DOHH2 (cell line): Measurements from ENCODE around the gene CYP26B1.

ENCODE experiments used
- EZH2phosphoT487 ChIP-seq: fragments of 200-600 bp; sonication (generic); IDR thresholded peaks from 2 replicates; pipeline ENCODE4 v1.6.1; 2017; ENCODE audit warnings: borderline replicate concordance, mild to moderate bottlenecking, antibody characterized with exemption, low read length, moderate library complexity, mixed read lengths
- TF ChIP-seq, protein P1 (sequence below): fragments of 200-600 bp; sonication (generic); IDR thresholded peaks from one replicate; pipeline ENCODE4 v1.5.1; 2014; ENCODE audit warnings: antibody characterized with exemption, mild to moderate bottlenecking, low read depth, low read length; ENCODE audit not compliant: poor library complexity, severe bottlenecking

DNA sequence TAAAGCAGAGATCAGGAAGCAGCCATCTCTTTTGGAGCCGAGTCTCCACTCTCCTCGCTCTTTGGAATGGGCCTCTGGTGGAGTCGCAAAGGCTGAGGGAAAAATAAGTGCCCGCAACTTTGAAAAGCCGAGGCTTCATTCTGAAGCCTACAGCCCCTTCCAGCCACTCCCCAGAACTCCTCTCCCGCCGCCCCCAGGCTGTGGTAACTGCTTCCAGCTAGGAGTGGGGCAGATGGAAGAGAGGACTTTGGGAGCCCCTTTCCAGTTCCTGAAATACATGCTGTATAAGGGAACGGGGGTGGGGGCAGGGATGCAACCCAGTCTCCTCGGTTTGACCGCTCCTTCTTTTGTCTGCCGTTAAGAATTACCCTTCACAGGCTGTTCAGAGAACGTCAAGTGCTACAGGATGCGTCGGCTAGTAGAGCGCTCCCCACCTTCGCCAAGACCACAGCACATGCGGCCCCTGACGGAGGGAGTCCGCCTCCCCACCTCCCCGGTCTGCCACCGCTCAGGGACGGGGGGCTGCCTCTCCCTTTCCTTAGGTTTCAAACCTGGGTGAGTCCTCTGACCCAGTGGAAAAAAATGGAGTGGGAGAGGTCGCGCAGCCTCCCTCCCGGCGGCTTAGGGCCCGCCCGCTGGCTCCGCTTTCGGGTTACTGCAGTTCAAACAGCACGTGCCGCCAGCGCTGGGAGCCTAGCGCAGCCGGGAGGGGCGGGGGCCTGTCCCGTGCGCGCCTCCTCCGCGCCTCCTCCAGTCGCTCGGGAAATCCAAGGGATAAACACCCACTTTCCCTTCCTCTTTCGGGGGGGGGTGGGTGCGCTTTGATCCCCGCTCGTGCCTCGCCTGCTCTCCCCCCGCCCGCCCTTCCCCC lies 4.9 kb downstream of the CYP26B1 start:
- TF ChIP-seq, protein P1, sequence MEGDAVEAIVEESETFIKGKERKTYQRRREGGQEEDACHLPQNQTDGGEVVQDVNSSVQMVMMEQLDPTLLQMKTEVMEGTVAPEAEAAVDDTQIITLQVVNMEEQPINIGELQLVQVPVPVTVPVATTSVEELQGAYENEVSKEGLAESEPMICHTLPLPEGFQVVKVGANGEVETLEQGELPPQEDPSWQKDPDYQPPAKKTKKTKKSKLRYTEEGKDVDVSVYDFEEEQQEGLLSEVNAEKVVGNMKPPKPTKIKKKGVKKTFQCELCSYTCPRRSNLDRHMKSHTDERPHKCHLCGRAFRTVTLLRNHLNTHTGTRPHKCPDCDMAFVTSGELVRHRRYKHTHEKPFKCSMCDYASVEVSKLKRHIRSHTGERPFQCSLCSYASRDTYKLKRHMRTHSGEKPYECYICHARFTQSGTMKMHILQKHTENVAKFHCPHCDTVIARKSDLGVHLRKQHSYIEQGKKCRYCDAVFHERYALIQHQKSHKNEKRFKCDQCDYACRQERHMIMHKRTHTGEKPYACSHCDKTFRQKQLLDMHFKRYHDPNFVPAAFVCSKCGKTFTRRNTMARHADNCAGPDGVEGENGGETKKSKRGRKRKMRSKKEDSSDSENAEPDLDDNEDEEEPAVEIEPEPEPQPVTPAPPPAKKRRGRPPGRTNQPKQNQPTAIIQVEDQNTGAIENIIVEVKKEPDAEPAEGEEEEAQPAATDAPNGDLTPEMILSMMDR: no peak
- no peak for TF ChIP-seq EZH2phosphoT487
